ENCODE data around the gene GRIN2C. TPM values are rescaled to one million over a fixed set of nuclear protein-coding genes. Genes with fewer than 3 reads are reported as not detected.

GRIN2C gene
- total RNA-seq, 1 experiment from 2014 or later: not detected

GRCh38 chr17:74799097-74799496, 60.6 kb downstream of the GRIN2C start:
- DNase-seq (ENCODE audit: low read depth, low spot score): no peak
- in situ Hi-C loops (cut with HindIII; ENCODE audit: low pct_unique_long_range_greater_than_20kb, low sequenced_read_pairs): no loop called here

DNA sequence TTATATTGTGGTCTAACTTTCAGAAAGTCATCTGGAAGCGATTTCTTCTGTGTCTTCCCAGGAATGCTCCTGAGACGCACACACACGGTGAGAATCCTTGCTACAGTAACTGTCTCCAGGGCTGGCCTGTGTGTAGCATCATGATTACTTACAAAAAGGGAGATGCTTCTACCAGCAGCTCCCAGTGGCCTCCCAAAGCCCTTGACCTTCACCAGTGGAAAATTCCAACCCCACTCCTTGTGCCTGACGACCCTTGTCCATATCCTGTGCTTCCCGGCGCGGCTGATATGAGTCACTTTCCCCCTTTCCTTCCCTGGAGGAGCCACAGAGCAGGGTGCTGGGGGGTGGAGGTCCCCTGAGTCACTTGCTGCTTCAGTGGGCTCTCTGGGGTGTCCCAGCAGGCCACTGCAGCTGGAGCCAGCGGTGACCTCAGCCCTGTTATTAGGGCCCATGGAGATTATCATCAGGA, 61.4 kb downstream of the GRIN2C start:
- DNase-seq (ENCODE audit: low read depth, low spot score): no peak
- in situ Hi-C loops (cut with HindIII; ENCODE audit: low pct_unique_long_range_greater_than_20kb, low sequenced_read_pairs): no loop called here

- in situ Hi-C loops (cut with HindIII; ENCODE audit: low pct_unique_long_range_greater_than_20kb, low sequenced_read_pairs): no loop called here
- no peak for DNase-seq (ENCODE audit: low read depth, low spot score)
Measured at GRCh38 chr17:74797824-74798223, 61.9 kb downstream of the GRIN2C start.

DNA sequence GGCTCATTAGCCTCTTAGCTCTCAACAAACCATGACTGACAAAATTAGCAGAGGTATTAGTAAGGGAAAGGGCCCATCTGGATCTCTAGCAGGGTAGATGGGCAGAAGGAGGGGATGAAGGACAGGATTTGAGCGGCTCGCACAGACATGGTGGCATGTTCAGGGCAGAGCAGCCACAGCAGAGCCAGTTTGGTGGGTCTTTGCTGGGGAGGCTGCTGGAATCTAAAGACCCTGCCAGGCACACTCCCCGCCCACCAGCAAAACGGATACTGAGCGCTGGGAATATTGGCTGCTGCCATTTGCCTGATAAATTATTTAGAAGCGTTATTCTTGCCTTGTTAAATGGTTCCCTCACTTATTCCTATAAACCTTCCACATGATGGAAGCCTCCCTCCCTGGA, 62.8 kb downstream of the GRIN2C start:
- in situ Hi-C loops (cut with HindIII; ENCODE audit: low pct_unique_long_range_greater_than_20kb, low sequenced_read_pairs): no loop called here
- DNase-seq (ENCODE audit: low read depth, low spot score): no peak

GRCh38 chr17:74796211-74796610, 63.5 kb downstream of the GRIN2C start:
- in situ Hi-C loops (cut with HindIII; ENCODE audit: low pct_unique_long_range_greater_than_20kb, low sequenced_read_pairs): no loop called here
- DNase-seq (ENCODE audit: low read depth, low spot score): no peak

DNA sequence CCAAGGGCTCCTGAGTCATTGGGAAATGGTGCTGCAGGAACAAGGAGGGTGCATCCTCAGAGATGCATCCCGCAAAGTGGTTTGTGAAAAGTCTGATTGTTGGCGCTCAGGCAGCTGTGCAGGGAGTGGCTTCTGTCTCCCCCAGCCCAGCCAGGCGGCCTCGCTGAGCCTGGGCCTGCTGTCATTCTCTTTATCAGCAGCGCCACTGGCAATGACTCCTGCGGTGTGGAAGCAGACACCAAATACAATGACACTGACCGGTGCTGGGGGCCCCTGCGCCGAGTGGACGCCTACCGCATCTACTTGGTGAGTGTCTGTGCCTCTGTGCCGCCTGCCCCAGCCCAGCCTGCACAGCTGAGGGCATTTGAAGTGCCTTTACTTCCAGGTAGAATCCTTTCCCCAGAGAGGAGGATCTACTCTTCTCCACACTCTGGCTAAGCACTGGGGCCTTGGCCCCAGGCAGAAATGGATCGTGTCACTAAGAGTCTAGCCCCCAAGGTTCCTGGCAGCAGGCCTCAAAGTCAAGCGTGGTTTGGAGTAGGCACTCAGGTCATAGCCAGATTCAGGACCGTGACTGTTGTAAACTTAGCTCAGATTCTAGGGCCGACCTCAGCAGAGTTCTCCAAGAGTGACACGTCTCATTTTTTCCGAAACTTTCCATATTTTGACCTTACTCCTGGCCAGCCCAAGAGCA, 64.2 kb downstream of the GRIN2C start:
- no peak for DNase-seq (ENCODE audit: low read depth, low spot score)
- in situ Hi-C loops (cut with HindIII; ENCODE audit: low pct_unique_long_range_greater_than_20kb, low sequenced_read_pairs): no loop called here

DNA sequence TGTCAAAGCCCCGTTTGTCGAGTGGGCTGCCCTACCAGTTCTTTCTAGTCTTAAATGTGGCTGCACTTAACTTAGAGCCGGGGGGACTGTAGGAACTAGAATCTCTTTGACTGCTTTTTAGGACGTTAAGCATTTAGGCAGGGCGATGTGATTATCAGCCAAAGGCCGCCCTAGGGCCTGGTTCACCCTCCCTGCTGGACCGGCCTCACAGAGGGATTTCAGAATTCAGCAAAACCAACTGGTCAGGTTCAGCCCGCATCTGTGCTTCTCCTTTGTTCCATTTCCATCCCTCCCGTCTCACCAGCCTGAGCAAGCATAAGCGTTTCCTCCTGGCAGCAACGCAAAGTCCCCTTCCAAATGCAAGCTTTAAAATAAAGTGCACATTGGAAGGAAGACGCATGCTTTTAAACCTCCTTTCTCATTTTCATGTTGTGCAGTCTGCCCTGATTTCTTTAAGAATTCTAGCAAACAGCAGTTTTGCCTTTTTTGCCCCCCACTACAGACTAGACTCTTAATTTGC, 67.0 kb downstream of the GRIN2C start:
- DNase-seq (ENCODE audit: low read depth, low spot score): no peak
- in situ Hi-C loops (cut with HindIII; ENCODE audit: low pct_unique_long_range_greater_than_20kb, low sequenced_read_pairs): no loop called here

Other genes starting within 250 kb of the GRIN2C start
- gene CD300E, start 236.1 kb downstream of the GRIN2C start, total RNA-seq (2014; rRNA removed; shearing (Covaris generic)): not detected in 2 replicates
- 0.13 TPM in 1 of 2 replicates, not detected in the other for gene CD300LF, start 147.0 kb downstream of the GRIN2C start, total RNA-seq (2014; rRNA removed; shearing (Covaris generic))
- gene RAB37, start 122.6 kb downstream of the GRIN2C start, total RNA-seq (2014; rRNA removed; shearing (Covaris generic)): 0.40 and 0.66 TPM in 2 replicates
- 43.2 and 45.6 TPM in 2 replicates for gene NHERF1, start 111.3 kb downstream of the GRIN2C start, total RNA-seq (2014; rRNA removed; shearing (Covaris generic))
- 51.4 and 61.0 TPM in 2 replicates for gene NAT9, start 83.5 kb downstream of the GRIN2C start, total RNA-seq (2014; rRNA removed; shearing (Covaris generic))
- 42.4 and 48.1 TPM in 2 replicates for gene FDXR, start 13.1 kb upstream of the GRIN2C start, total RNA-seq (2014; rRNA removed; shearing (Covaris generic))
- not detected in 2 replicates for gene FADS6, start 33.7 kb upstream of the GRIN2C start, total RNA-seq (2014; rRNA removed; shearing (Covaris generic))
- gene USH1G, start 63.4 kb upstream of the GRIN2C start, total RNA-seq (2014; rRNA removed; shearing (Covaris generic)): not detected in 2 replicates
- not detected in 2 replicates for gene OTOP2, start 64.4 kb upstream of the GRIN2C start, total RNA-seq (2014; rRNA removed; shearing (Covaris generic))
- not detected in 2 replicates for gene OTOP3, start 76.0 kb upstream of the GRIN2C start, total RNA-seq (2014; rRNA removed; shearing (Covaris generic))
- 0.21 TPM in 1 of 2 replicates, not detected in the other for gene HID1, start 112.9 kb upstream of the GRIN2C start, total RNA-seq (2014; rRNA removed; shearing (Covaris generic))
- 3.2 and 3.9 TPM in 2 replicates for gene CDR2L, start 127.7 kb upstream of the GRIN2C start, total RNA-seq (2014; rRNA removed; shearing (Covaris generic))
- 92.6 and 96.0 TPM in 2 replicates for gene MRPL58, start 152.8 kb upstream of the GRIN2C start, total RNA-seq (2014; rRNA removed; shearing (Covaris generic))
- gene ATP5PD, start 187.1 kb upstream of the GRIN2C start, total RNA-seq (2014; rRNA removed; shearing (Covaris generic)): 557 and 623 TPM in 2 replicates
- gene KCTD2, start 187.3 kb upstream of the GRIN2C start, total RNA-seq (2014; rRNA removed; shearing (Covaris generic)): 23.3 and 26.6 TPM in 2 replicates
- gene SLC16A5, start 228.1 kb upstream of the GRIN2C start, total RNA-seq (2014; rRNA removed; shearing (Covaris generic)): 0.19 TPM in 1 of 2 replicates, not detected in the other

Data from SK-MEL-5 (cell line).